ENCODE data around the gene SMAD4.
A peak's percentile ranks its signal among the peaks of the same experiment; 100 is the strongest.

Gene SMAD4

DNA sequence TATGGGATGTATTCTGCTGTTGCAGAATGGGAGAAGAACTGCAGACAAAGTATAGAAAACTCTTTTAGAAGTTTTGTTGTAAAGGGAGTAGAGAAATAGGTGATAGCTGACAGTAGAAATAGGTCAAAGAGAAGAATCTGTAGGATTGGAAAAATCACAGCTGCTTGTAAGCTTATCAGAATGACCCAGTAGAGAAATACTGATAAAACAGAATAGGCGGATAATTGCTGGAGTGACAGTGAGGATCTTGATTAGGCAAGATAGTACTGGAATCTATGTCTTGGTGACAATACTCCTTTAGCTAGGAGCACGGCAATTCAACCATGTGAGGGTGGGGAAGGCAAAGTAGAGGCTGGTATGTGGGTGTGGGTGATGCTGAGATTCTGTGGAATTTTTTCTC, 4.5 kb upstream of the SMAD4 start:
- no peak for DNase-seq

DNA sequence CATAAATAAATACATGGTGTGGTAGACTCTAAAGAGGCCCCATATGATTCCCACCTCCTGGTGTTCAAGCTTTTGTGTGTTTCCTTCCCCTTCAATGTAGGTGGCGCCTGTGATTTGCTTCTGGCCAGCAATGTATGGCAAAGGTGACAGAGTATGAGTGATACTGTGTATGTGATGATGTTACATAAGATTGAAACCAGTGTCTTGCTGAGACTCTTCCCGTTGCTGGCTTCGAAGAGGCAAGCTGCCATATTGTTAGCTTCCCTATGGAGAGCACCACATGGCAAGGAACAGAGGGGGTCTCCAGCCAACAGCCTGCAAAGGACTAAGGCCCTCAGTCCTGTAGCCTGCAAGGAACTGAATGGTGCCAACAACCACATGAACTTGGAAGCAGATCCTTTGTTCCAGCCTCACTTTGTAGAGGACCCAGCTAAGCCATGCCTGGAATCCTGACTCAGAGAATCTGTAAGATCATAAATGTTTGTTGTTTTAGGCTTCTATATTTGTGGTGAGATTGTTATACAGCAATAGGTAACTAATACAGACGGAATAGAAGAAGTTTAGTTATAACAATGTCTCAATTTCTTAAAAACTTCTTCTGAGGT, 1.7 kb upstream of the SMAD4 start:
- DNase-seq: peak; percentile 61

DNA sequence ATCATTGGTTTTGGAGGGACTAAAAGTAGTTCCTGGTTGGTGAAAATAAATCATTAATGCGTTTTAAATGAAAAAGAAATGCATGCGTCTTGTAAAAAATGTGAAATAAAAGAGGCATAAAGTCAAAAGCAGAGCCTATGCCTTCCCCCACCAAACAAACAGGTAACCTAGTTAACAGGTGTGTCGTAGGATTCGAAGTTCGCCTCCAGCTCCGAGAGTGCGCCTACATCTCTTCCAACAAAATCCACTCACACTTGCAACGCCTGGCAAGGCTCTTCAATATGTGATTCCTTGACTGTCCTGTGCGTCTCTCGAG, 677 bp upstream of the SMAD4 start:
- no peak for DNase-seq

DNA sequence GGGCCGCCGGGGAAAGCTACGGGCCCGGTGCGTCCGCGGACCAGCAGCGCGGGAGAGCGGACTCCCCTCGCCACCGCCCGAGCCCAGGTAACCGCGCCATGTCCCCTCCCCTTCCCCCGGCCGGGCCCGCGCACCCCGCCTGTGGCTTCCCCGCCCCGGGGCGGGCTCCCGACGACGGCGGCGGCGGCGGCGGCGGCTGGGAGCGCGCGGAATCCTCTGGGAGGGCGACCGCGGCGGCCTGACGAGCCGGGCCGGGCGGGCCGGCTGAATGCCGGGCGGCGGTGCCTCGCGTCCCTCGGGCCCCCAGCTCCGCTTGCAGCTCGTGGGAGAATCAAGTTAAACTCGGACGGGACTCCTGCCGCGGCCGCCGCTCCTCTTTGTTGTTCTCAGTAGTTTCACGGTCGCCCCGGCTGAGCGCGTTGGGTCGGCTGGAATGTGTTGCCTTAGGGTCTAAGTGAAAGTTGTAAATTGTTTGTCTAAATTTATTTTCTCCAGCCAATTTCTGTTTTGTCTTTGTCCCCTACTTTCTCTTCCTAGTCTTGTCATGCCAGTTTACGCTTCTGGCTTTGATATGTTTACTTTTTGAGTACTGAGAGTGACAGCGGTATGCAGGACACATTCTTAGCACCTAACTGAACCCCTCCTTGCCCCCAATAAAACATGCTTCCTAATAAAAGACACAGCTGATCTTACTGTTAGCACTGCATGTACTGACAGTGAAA, 685 bp downstream of the SMAD4 start:
- peak; percentile 67 for DNase-seq

DNA sequence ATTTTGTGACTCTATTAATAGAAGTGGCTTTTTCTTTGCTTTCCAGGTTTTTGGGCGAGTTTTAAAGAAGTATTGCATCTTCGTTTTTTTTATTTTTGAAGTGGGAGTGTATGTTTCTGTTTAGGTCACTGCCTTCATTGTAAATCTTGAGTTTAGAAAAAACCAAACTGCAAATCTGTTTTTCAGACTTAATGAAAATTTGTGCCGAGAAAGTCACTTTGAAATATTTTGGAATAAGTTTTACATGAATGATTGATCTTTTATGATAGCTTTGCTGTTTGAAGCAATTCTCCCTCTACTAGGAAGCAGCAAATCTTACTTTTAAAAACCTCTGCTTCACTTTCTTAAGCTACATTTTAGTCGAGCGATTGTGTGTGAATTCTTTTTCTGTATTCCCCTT, 2.2 kb downstream of the SMAD4 start:
- DNase-seq: no peak

DNA sequence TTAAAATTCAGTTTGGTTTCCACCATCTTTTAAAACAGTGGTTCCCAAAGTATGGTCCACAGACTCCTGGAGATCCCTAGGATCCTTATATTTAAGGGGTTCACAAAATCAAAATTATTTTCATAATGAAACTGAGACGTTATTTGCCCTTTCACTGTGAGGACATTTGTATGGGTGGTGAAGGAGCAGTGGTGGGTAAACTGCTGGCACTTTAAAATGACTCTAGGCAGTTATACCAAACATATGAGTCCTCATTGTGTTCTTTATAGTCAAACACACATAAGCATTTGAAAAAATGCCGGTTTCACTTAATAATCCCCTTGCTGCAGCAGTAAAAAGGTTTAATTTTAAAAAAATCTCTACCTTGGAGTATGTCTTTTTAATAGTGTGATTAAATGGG, 7.2 kb downstream of the SMAD4 start:
- no peak for DNase-seq

DNA sequence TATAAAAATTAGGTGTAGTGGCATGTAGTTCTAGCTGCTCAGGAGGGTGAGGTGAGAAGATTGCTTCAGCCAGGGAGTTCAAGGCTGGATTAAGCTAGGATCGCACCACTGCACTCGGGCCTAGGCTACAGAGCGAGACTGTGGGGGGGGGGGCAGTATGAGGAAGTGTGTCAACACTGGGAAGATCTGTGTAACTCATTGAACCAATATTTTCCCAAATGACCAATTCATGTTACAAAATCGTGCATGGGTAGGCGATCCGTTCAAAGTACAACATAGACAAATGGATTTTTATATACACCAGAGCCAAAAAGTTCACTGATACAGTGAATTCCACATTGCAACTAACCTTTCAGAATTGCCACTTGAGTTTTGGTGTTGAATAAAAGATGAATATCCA, 8.1 kb downstream of the SMAD4 start:
- DNase-seq: no peak

DNA sequence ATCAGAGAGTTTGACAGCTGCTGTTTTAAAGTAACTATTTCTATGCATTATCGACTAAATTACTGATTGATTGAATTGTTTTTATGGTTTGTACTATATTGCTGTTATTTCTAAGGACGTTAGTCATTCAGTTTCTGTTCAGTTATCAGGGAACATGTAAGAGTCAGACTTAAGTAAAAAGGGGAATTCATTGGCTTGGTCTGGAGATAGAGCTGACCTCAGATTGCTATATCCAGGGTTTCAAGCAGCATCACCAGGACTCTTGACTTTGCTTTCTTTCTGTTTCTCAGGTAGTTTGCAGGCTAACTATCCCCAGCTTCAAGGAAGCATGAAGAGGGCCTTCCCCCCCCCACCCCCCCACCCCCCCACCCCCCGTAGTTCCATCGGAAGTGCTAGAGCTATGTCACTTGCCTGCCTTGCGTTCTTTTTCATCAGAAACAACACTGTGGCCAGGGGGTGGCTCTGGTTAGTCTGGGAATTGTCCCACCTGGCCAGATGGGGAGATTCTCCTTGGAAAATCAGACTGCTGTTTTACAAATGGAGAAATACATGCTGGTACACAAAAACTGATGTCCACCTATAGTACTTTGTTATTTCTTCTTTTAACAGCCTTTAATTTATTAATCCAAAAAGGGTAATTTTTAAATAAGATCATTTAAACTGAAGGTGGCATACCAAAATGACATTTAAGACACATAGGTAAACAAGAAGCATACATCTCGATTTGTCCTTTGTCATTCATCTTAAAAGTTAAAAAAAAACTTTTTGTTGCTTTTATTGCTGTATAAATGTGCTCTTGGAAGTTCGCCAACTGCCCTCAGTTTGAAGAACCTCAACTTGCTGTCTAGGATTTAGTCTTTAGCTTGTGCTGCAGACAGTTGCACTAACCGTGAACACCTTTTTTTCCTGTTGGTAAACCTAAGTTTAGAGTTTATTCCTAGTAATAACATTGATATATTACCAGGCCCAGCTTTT, 9.4 kb downstream of the SMAD4 start:
- peak; percentile 21 for DNase-seq

DNA sequence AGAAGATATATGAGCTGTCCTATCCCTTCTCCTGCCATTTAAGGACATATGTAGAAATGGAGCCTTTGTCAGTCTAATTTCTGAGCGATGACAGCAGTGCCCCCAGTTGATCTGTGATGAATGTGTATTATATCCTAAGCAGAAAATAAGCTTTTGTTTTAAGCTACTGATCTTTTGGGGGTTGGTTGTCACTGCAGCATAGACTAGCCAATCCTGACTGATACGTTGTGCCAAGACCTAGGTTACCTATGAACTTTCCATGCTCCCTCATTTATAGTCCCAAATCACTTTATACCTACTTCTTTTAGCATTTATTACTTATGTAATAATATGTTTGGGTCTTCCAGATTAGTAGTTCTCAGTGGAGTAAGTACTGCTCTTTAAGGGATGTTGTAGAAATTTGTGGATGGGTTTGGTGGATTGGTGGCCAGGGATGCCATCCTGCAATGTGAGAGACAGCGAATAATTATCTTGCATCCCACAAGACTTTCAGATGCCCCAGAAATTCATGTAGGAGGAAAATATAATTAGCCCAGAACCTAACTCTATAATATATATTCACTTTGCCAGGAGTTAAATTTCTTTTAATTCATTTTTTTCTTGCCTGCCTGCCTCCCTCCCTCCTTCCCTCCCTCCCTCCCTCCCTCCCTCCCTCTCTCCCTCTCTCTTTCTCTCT, 11.8 kb downstream of the SMAD4 start:
- no peak for DNase-seq

DNA sequence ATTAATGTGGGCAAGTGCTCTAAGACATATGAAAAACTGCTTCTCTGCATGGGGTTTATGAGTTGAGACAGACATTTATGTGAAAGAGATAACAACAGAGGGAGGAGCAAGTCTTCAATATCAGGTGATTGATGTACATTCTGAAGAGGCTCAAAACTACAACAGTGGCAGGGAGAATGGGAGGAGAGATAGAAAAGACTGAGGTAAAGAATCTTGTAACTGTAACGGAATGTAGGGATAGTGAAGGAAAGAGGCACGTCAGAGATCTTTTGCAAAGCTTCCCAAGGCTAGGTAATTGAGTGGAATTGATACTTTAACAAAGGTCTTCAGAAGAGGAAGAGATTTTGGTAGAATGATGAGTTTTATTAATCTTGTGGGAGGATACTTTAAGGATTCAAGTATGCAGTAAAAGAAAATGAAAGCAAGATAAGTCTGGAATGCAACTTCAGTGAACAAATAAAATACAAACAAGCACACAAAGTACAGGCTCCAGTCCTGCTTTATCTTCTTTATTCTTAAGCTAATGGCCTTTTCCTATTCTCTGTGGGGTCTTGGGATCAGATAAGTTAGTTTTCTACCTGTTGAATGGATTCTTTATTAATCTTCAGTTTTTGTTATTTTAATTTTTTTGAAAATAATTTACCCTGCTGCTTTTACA, 15.0 kb downstream of the SMAD4 start:
- no peak for DNase-seq

DNA sequence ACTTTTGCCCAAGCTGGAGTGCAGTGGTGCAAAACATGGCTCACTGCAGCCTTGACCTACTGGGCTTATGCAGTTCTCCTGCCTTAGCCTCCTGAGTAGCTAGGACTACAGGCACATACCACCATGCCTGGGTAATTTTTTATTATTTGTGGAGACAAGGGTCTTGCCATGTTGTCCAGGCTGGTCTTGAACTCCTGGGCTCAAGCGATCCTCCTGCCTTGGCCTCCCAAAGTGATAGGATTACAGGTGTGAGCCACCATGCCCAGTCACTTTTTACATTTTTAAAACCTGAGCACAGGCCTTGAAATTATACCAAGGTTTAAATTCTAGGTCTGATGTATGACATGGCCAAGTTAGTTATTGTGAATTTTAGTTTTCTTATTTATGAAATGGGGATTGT, 18.2 kb downstream of the SMAD4 start:
- DNase-seq: no peak

DNA sequence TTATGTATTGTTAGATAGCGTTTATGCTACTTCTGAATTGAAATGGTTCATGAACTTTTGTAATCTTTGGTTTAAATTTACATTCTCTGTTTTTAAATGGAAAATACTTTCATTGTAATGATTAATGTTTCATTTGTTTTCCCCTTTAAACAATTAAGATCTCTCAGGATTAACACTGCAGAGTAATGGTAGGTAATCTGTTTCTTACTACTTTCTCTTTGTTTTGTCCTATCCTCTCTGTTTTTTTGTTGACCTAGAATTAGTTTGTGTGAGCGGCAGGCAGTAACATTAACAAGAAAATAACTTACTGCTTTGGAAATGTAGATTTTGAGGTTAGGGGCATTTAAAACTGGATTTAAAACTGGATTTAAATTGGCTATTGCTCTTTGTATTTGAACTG, 19.1 kb downstream of the SMAD4 start:
- DNase-seq: no peak

DNA sequence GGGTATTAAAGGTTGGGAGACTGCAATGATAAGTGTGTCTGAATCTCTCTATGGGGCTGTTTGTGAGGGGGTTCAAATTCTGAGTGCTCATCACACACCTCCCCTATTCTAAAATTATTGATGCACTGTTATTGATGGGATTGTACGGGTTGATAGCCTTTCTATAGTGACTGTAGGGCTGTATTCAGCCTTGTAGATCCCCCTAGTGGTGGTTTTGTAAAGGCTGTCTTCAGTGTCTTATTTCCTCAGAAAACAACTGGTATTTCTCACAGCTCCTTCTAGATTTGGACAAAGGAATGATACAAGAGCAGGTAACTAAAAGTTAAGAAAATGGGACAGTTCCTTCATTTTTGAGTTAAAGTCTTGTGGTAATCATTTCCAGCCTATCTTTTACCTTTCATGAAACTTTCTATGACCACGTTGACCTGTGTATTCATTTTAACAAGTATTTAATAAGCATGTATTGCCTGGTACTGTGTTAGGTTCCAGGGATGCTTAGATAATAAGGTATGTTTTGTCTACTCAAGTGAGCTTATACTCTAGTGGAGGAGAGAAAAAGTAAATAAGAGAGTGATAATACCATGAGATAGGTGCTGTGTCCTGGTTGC, 21.2 kb downstream of the SMAD4 start:
- peak; percentile 65 for DNase-seq

DNA sequence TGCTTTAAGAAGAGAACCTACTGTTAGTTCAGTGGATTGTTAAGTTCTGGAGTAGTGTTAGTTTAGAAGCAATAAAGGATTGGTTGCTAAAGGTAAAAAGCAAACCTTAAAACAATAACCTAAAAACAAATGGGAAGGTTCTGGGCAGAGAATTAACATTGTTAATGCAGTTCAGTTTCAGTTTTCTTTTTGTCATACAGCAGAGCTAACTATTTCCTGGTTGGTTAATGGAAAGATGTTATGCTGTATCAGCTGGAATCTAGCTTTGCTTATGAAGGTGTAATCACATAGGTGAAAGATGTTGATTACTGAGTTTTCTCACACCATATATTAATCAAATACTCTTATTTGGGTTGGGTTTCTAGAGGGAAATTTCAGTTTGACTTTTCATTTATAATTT, 23.8 kb downstream of the SMAD4 start:
- DNase-seq: peak; percentile 31

DNA sequence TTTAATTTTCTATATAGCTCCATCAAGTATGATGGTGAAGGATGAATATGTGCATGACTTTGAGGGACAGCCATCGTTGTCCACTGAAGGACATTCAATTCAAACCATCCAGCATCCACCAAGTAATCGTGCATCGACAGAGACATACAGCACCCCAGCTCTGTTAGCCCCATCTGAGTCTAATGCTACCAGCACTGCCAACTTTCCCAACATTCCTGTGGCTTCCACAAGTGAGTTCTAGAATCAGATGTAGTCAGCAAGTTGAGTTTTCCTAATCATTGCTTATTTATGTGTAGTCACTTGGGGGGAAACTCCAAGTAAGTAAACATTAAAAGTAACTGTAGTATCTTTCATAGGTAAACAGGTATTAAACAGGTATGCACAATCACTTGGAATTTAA, 24.8 kb downstream of the SMAD4 start:
- DNase-seq: no peak

DNA sequence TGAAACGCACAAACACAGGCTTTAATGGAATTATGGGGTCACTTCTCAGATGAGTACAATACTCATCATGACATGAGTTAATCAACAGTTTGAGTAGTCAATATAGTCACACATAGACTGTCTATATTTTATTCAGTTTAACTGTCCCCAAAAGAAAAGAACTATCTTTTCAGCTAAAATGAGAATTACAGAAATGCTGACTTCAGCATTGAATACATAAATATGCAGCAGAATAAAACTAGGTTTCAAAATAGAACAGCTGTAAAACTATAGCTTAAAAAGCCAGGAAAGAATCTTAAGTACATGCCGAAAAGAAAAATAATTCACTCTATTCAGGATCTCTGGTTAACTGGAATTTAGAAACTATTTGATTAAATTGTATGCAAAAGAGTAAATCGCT, 30.0 kb downstream of the SMAD4 start:
- no peak for DNase-seq

DNA sequence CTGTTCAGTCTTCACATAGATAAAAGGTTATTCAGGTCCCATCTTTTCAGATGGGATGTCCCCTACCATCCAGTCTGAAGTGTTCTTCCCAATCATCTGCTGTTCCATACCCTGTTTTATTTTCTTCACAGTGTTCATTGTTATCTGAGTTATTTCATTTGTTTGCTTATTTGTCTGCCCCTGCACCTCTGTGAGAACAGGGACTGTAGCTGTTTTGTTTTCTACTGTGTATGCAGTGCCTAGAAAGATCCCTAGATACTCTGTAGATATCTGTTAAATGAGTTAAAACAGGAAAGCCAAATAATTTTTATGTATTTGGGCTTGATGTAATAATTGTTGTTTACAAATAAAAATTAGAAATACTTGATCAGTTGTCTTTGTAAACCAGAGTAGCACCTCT, 34.2 kb downstream of the SMAD4 start:
- no peak for DNase-seq

DNA sequence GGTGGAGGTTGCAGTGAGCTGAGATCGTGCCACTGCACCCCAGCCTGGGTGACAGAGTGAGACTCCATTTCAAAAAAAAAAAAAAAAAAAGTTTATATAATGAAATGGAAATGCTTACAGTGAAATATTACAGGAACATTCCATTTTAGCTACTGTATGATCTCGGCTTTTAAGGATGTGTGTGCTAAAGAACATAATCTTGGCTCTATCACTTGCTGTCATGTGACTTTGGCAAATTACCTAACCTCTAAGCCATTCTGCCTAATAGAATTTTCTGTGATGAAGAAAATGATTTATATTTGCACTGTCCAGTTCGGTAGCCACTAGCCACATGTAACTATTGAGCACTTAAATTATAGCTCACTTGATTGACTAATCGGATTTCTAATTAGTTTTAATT, 36.3 kb downstream of the SMAD4 start:
- no peak for DNase-seq

DNA sequence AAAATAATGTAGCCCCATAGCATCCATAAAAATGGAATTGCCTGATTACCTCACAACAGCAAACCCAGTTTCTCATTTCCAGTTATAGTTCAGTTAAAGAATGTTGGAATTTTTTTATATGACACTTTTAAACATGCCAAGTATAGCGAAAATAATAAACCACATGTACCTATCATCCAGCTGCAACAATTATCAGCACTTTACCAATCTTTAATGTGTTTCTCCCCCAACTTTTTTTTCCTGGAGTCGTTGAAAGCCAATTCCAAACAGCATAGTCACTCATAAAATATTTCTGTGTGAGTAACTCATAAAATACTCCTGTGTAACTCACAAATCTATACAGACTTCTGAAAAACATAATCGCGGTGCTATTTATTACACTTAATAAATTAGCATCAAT, 38.1 kb downstream of the SMAD4 start:
- no peak for DNase-seq

DNA sequence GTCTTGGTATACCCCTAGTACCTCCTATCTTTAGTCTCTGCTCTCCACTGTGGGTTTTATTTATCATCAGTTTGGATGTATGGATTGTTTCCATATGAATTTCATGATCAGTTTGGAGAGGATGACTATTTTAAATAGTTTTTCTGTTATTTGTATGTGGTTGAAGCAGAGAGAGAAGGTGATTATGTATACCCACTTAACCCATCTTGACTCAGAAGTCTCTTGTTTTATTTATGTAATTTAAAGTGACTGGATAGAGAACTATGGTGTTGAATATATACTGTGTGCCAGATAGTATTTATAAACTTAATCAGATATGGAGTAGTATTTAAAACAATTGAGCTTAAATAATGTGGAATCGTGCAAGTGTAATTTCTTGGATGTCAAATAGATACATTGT, 39.9 kb downstream of the SMAD4 start:
- DNase-seq: no peak

DNA sequence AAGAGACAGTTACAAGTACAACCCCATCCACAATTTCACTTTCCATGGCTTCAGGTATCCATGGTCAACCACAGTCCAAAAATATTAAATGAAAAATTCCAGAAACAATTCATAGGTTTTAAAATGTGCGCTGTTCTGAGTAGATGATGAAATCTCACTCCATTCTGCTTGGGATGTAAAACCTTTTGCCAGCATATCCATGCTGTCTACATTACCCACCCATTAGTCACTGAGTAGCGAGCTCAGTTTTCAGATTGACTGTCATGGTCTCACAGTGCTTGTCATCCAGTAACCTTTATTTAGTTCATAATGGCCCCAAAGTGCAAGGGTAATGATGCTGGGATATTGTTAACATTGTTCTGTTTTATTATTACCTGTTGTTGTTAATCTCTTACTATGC, 40.5 kb downstream of the SMAD4 start:
- DNase-seq: peak; percentile 21

DNA sequence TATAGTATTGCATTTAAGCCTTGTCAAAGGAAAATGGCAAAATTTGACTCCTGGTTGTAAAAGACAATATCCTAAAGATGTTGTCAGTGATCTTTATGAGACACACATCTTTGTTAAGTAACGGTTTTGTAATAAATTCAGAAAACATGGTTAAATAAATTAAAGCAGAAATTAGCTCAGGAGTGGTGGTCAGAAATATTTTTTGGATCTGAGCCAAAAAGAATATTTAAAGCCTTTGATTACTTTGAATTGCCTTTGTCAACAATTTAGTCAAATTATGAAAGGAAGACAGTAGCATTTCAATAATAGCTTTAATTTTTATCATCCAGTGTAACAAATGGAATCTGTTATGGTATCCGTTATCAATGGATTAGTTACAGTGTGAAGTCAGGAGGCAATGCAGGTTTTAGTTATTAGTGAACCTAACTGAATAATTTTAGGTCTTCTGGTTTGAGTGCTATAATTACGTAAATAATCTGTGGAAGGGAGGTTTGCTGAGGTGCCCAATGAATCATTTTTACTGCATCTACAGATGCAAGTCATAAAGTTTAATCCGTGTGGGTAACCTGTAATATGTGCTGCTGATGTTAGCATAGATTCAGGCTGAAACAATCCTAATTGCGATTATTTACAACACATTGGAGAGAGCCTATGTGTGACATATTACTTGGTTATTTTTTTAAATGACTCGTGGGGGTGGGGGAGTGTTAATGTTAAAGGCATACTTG, 42.7 kb downstream of the SMAD4 start:
- no peak for DNase-seq
